Heart right ventricle (tissue), 16 donors: Measurements from ENCODE around the gene ZNF302. TPM values are rescaled to one million over a fixed set of nuclear protein-coding genes. Genes with fewer than 3 reads are reported as not detected.

ENCODE experiments used
- ATAC-seq, 8 donors: fragments of 200-7000 bp; cut with Tn5 transposase; one replicate each; pipeline ENCODE4 v1.9.1; 2020; ENCODE audit warnings: mild to moderate bottlenecking in 8 of 8, moderate library complexity in 8 of 8, moderate number of reproducible peaks in 1 of 8
- DNase-seq, 2 donors: peaks; one replicate each; pipeline ENCODE4 v3.0.0-alpha.2; 2020
- H3K27ac ChIP-seq, 10 donors: fragments of 200-600 bp; sonication (generic) in 2 of 10; one replicate each; pipeline versions ENCODE4 v1.5.0 to v1.8.0; 2020 to 2022; ENCODE audit warnings: mild to moderate bottlenecking in 3 of 10
- H3K27me3 ChIP-seq, 7 donors: fragments of 200-600 bp; one replicate each; pipeline ENCODE4 v1.8.0; 2021 to 2022; ENCODE audit warnings: mild to moderate bottlenecking in 2 of 7
- H3K36me3 ChIP-seq, 9 donors: fragments of 200-600 bp; sonication (generic) in 1 of 9; one replicate each; pipeline versions ENCODE4 v1.5.0 to v1.8.0; 2020 to 2022; ENCODE audit warnings: mild to moderate bottlenecking in 2 of 9
- H3K4me1 ChIP-seq, 9 donors: fragments of 200-600 bp; sonication (generic) in 1 of 9; one replicate each; pipeline versions ENCODE4 v1.5.0 to v1.8.0; 2020 to 2022; ENCODE audit warnings: mild to moderate bottlenecking in 4 of 9
- H3K4me3 ChIP-seq, 10 donors: fragments of 200-600 bp; sonication (generic) in 2 of 10; one replicate each; pipeline versions ENCODE4 v1.5.0 to v1.8.0; 2020 to 2022; ENCODE audit warnings: mild to moderate bottlenecking in 7 of 10, moderate library complexity in 2 of 10
- H3K9me3 ChIP-seq, 11 donors: fragments of 200-600 bp in 10 of 11; sonication (generic) in 2 of 11; one replicate each; pipeline versions ENCODE4 v1.5.0 to v1.8.0; 2013 to 2022; ENCODE audit warnings: mild to moderate bottlenecking in 2 of 11, control low read depth in 1 of 11, moderate library complexity in 1 of 11
- CTCF ChIP-seq, 9 donors: fragments of 200-600 bp; sonication (generic) in 2 of 9; IDR thresholded peaks; one replicate each; pipeline versions ENCODE4 v1.5.0 to v1.8.0; 2021 to 2022; ENCODE audit warnings: antibody characterized with exemption in 9 of 9, mild to moderate bottlenecking in 5 of 9, moderate library complexity in 1 of 9
- WGBS, 2 donors: extraction: QIAGEN DNeasy Blood & Tissue Kit; methylation state at CpG; one replicate each; pipeline ENCODE4 v1.1.7; 2013; ENCODE audit warnings: inconsistent platforms in 1 of 2; 5-methylcytosine and 5-hydroxymethylcytosine counted together
- intact Hi-C, 10 donors: fragments of 100-400 bp; cut with DNase I; formaldehyde crosslinking; loops; one replicate each; pipeline versions ENCODE4 v1.11.1 to v1.14.2; 2022
- polyA plus RNA-seq, 2 donors: library from polyadenylated mRNA; stranded (reverse); fragments of 200-250 nt; gene quantifications; one replicate each; pipeline ENCODE4 v1.2.3, GENCODE V29; 2013
- total RNA-seq, 10 donors: library from RNA; stranded (reverse); fragmentation: NEBNext Ultra II Directional in 3 of 10; extraction: Animal tissue kit (Norgen Biotek cat#: 25700) in 3 of 10; gene quantifications; one replicate each; pipeline versions ENCODE4 v1.2.1 to v1.2.4, GENCODE V29; 2021 to 2023
- donor health status: Arrhythmogenic right ventricular cardiomyopathy.
- donor health status: ischemic (EF 13 %, LVEDD 7.1; RV severe dilation, severe dysfunction).
- donor health status: healthy with polysubstance abuse.
- donor health status: DM: no; HTN: yes; CAD: no.
- donor health status: DM: no; HTN: no; CAD: no.
- donor health status: ischemic (EF 25% LVEDD 6.9; RV normal size, moderate dysfunction).
- donor health status: ischemic (EF 25% LVEDD 5.7; RV mildly dilated, moderate dysfunction).
- donor health status: healthy.
- donor health status: DM: yes; HTN: yes; CAD: no.
- donor health status: Ischemic cardiomyopathy.
- donor health status: ischemic (EF 35%, LVEDD 5.7; RV mildly dilated, moderate dysfunction).
- donor health status: nonischemic (EF 11% LVEDD 7.7; RV severe dilation, severe dysfunction).
- donor health status: DM: yes; HTN: yes; CAD: no.
- donor health status: PGD.
- donor health status: ischemic (EF 29% LVEDD 5.4; RV normal size, mild dysfunction).
- donor health status: nonischemic (EF 23%, LVEDD 6.1; RV moderate dilation, normal function).

Gene ZNF302
- total and polyA plus RNA-seq, 12 donors: 20.4 to 42.5 (median 32.6) TPM

GRCh38 chr19:34686455-34686854 lies 9.0 kb downstream of the ZNF302 start:
- no peak overlapping the region for H3K4me3 ChIP-seq
- H3K27me3 ChIP-seq: no peaks in the 10 kb centered on the region
- peaks cover 0 to 45% (median 38%) of the 10 kb centered on the region in 9 donors for H3K36me3 ChIP-seq
- ATAC-seq (no peak), DNase-seq (no peak)
- no peak for TF ChIP-seq CTCF (IDR thresholded peaks at IDR 0.05)
- intact Hi-C loops: no loop called here
- 90 to 93% methylated on average over 5 of the region's 5 CpGs for WGBS, 2 donors
- peaks cover 0 to 72% (median 32%) of the 10 kb centered on the region in 11 donors for H3K9me3 ChIP-seq
- H3K27ac ChIP-seq: no peak overlapping the region
- H3K4me1 ChIP-seq: no peaks in the 10 kb centered on the region

DNA sequence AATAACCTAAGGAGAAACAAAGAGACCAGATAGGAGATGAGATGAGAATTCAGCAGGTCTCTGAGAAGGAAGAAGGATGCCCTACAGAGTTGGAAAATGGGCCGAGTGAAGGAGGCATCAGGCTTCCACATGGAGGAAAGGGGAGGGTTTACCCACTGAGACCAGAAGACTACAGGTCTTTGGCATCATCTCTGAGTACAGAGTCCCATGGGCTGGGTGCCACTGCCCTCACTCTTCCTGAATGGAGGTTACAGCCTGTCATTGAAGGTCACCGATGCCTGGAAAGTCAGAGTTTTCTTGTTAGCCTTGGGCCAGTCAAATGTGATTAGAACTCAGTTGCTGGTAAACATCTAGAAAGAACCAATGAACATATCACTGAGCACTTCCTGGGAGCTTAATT lies 9.9 kb downstream of the ZNF302 start:
- no peak for TF ChIP-seq CTCF (IDR thresholded peaks at IDR 0.05)
- Histone ChIP-seq H3K36me3 (peaks cover 0 to 37% (median 29%) of the 10 kb centered on the region in 9 donors), H3K4me3 (no peak overlapping the region), H3K9me3 (peaks cover 0 to 63% (median 32%) of the 10 kb centered on the region in 11 donors), H3K27me3 (no peaks in the 10 kb centered on the region), H3K27ac (no peak overlapping the region), H3K4me1 (no peaks in the 10 kb centered on the region)
- ATAC-seq (peak in 2 of 8 donors; percentile 57), DNase-seq (no peak)
- WGBS, 2 donors: 64 to 84% methylated on average over 2 of the region's 2 CpGs
- intact Hi-C loops: no loop called here

- no peaks in the 10 kb centered on the region for H3K4me1 ChIP-seq
- ATAC-seq (no peak), DNase-seq (no peak)
- H3K27ac ChIP-seq: no peak overlapping the region
- 69 to 83% methylated on average over 1 of the region's 1 CpG for WGBS, 2 donors
- H3K4me3 ChIP-seq: no peak overlapping the region
- H3K36me3 ChIP-seq: peaks cover 0 to 24% (median 16%) of the 10 kb centered on the region in 9 donors
- intact Hi-C loops: no loop called here
- TF ChIP-seq CTCF (IDR thresholded peaks at IDR 0.05): no peak
- no peaks in the 10 kb centered on the region for H3K27me3 ChIP-seq
- H3K9me3 ChIP-seq: peaks cover 0 to 50% (median 32%) of the 10 kb centered on the region in 11 donors
Observed at GRCh38 chr19:34688592-34688991, 11.1 kb downstream of the ZNF302 start.

GRCh38 chr19:34690372-34690771 lies 12.9 kb downstream of the ZNF302 start:
- Histone ChIP-seq H3K36me3 (peaks cover 0 to 6% (median 0%) of the 10 kb centered on the region in 9 donors), H3K27ac (no peak overlapping the region), H3K4me1 (no peaks in the 10 kb centered on the region), H3K9me3 (peaks cover 0 to 36% (median 15%) of the 10 kb centered on the region in 11 donors), H3K27me3 (no peaks in the 10 kb centered on the region), H3K4me3 (no peak overlapping the region)
- ATAC-seq (no peak), DNase-seq (no peak)
- intact Hi-C loops: no loop called here
- 83 to 91% methylated on average over 3 of the region's 3 CpGs for WGBS, 2 donors
- TF ChIP-seq CTCF (IDR thresholded peaks at IDR 0.05): no peak
